A549 (cell line): Measurements from ENCODE around the gene MYH1.

Experiments
- BHLHE40 ChIP-seq: IDR thresholded peaks from 2 replicates; pipeline ENCODE4 v1.6.1; 2012; ENCODE audit warnings: low read depth, low read length, inconsistent platforms
- CBX8 ChIP-seq: fragments of 200-600 bp; sonication (generic); IDR thresholded peaks from 2 replicates; pipeline ENCODE4 v1.6.1; 2016
- CEBPB ChIP-seq, 2 experiments: fragments of >200 bp in 1 of 2; sonication (Bioruptor Twin) in 1 of 2; formaldehyde crosslinking in 1 of 2; IDR thresholded peaks; 2 replicates each; pipeline ENCODE4 v1.6.1; 2012 to 2016
- CHD4 ChIP-seq: fragments of 200-600 bp; sonication (generic); IDR thresholded peaks from 2 replicates; pipeline ENCODE4 v1.6.1; 2016; ENCODE audit warnings: antibody characterized with exemption, mild to moderate bottlenecking, borderline replicate concordance
- POLR2A ChIP-seq: IDR thresholded peaks from 2 replicates; pipeline ENCODE4 v1.6.1; 2012; ENCODE audit warnings: mild to moderate bottlenecking, low read length
- POLR2AphosphoS2 ChIP-seq: conservative IDR thresholded peaks from 2 replicates; pipeline ENCODE4 v1.6.1; 2012; ENCODE audit warnings: low read length, improper control_type of control experiment, inconsistent platforms
- RNF2 ChIP-seq: fragments of 200-600 bp; sonication (generic); IDR thresholded peaks from 2 replicates; pipeline ENCODE4 v1.6.1; 2016; ENCODE audit warnings: low read depth, mild to moderate bottlenecking, antibody characterized with exemption, moderate library complexity, borderline replicate concordance
- TF ChIP-seq, protein P1 (sequence below): fragments of 450-650 bp; IDR thresholded peaks from 2 replicates; pipeline ENCODE4 v1.6.1; 2014; ENCODE audit warnings: antibody characterized with exemption
- TF ChIP-seq, protein P2 (sequence below): fragments of >200 bp; sonication (Bioruptor Twin); formaldehyde crosslinking; IDR thresholded peaks from 3 replicates; pipeline ENCODE4 v1.5.1; 2016

DNA sequence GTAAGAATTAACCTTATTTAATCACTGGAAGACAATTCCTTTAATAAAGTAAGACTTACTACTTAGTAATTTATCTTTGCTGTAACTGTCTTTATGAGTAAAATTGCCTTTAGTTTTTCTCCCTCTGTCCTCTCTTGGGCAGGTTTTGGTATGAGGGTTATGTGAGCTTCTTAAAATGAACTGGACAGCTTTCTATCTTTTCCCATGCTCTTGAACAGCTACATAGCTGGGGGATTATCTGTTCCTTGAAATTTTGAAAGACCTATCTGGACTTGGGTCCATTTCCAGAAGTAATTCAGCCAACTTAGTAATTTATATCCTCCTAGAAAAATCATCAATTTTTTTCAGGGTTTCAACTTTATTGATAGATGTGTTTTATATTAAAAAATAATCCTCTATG is 3.6 kb upstream of the MYH1 start:
- TF ChIP-seq, protein P1, sequence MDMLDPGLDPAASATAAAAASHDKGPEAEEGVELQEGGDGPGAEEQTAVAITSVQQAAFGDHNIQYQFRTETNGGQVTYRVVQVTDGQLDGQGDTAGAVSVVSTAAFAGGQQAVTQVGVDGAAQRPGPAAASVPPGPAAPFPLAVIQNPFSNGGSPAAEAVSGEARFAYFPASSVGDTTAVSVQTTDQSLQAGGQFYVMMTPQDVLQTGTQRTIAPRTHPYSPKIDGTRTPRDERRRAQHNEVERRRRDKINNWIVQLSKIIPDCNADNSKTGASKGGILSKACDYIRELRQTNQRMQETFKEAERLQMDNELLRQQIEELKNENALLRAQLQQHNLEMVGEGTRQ, result no peak
- TF ChIP-seq POLR2A (no peak), CHD4 (no peak), POLR2AphosphoS2 (no peak), CEBPB (IDR thresholded peaks at IDR 0.05) (no peak), BHLHE40 (no peak), RNF2 (no peak), CBX8 (no peak)
- TF ChIP-seq, protein P2, sequence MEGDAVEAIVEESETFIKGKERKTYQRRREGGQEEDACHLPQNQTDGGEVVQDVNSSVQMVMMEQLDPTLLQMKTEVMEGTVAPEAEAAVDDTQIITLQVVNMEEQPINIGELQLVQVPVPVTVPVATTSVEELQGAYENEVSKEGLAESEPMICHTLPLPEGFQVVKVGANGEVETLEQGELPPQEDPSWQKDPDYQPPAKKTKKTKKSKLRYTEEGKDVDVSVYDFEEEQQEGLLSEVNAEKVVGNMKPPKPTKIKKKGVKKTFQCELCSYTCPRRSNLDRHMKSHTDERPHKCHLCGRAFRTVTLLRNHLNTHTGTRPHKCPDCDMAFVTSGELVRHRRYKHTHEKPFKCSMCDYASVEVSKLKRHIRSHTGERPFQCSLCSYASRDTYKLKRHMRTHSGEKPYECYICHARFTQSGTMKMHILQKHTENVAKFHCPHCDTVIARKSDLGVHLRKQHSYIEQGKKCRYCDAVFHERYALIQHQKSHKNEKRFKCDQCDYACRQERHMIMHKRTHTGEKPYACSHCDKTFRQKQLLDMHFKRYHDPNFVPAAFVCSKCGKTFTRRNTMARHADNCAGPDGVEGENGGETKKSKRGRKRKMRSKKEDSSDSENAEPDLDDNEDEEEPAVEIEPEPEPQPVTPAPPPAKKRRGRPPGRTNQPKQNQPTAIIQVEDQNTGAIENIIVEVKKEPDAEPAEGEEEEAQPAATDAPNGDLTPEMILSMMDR, result no peak
